ENCODE measurements around the gene EPS8. TPM values are rescaled to one million over a fixed set of nuclear protein-coding genes. Genes with fewer than 3 reads are reported as not detected.

EPS8 gene
- polyA plus RNA-seq, 1 of the 3 experiments (the other 2 are of a cell fraction), result 19.8 TPM

DNA sequence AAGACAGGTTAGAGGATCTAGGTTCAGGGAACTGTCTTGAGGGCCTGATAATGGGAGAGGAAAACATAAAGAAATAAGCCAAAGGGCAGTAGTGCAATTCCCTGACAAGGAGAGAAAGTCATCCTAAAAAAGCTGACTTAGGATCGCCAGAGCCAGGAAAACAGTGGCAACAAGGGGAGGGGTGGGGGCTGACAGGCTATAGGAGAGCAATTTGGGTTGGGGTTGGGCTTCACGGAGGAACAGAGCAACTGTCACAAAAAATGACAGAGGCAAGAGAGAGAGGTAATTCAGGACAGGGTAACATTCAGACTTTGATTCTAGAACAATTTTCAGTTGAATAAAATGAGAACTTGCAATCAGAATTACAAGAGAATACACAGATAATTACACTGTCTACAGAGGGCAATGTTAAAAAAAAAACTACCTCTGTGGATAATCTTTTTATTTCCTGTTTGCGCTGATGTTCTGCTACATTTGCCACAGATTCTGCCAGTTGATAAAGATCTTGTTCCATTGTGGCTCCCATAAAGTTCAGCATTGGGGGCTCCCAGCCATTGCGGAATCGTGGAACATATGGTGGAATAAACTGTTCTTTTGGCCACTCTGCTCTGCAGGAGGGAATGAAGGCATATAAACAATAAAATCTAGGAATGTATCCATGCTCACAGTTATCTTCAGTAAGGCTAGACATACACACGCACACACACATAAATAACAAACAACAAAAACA lies 138.6 kb downstream of the EPS8 start (continued):
- TF ChIP-seq NFIC (IDR thresholded peaks at IDR 0.05; ENCODE audit: borderline replicate concordance), result no peak

DNA sequence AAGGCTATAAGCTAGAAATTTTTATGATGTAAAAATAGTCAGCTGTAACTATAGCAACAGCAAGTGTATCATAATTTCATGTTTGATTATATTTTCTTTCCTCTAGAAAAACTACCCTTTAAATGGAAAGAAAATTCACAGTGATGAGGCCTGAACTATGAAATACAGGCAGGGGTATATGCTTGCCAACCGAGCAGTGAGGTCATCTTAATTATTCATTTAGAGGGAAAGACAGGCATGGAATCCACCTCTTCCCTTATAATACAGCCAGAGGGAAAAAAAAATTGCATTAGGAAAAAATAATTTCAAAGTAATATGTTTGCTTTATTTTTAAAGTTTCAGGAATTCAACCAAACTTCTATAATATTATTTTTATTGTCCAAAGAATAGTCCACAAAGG lies 139.8 kb downstream of the EPS8 start:
- no peak for DNase-seq
- Histone ChIP-seq H3K27me3 (ENCODE audit: insufficient read depth) (no peaks in the 10 kb centered on the region), H3K9me2 (no peaks in the 10 kb centered on the region), H3K27ac (ENCODE audit: low read depth in 2 of 2, low read length in 1 of 2) (no peak overlapping the region), H3K4me3 (ENCODE audit: low read depth in 2 of 2, low read length in 1 of 2) (no peak overlapping the region), H3K4me1 (ENCODE audit: control insufficient read depth in 1 of 2, insufficient read depth in 2 of 2, low read depth in 1 of 2, low read length in 1 of 2) (peaks cover 8 to 18% of the 10 kb centered on the region in 2 experiments; a peak in 3 of 4 replicates), H3K9me3 (no peaks in the 10 kb centered on the region), H3K36me3 (replicated peaks in 1 of 2; ENCODE audit: control insufficient read depth in 1 of 2, insufficient read depth in 2 of 2, low read length in 1 of 2) (peaks cover 2 to 43% of the 10 kb centered on the region in 2 experiments), H2AFZ (ENCODE audit: low read depth) (no peak overlapping the region), H3K79me2 (ENCODE audit: insufficient read depth) (no peaks in the 10 kb centered on the region), H3K4me2 (no peak overlapping the region), H4K20me1 (ENCODE audit: insufficient read depth) (no peaks in the 10 kb centered on the region), H3K9ac (no peak overlapping the region), H3F3A (replicated peaks; ENCODE audit: insufficient read depth) (peaks cover 21% of the 10 kb centered on the region)
- ChIA-PET CTCF (no interaction called here), POLR2A (no interaction called here)
- 59% methylated on average over 1 of the region's 1 CpG for WGBS (ENCODE audit: low lambda C conversion rate)
- no peak for TF ChIP-seq TAF1 (IDR thresholded peaks at IDR 0.05; ENCODE audit: borderline replicate concordance, low read depth, low read length)
- TF ChIP-seq TCF12 (IDR thresholded peaks at IDR 0.05), result no peak
- TF ChIP-seq, protein P1, sequence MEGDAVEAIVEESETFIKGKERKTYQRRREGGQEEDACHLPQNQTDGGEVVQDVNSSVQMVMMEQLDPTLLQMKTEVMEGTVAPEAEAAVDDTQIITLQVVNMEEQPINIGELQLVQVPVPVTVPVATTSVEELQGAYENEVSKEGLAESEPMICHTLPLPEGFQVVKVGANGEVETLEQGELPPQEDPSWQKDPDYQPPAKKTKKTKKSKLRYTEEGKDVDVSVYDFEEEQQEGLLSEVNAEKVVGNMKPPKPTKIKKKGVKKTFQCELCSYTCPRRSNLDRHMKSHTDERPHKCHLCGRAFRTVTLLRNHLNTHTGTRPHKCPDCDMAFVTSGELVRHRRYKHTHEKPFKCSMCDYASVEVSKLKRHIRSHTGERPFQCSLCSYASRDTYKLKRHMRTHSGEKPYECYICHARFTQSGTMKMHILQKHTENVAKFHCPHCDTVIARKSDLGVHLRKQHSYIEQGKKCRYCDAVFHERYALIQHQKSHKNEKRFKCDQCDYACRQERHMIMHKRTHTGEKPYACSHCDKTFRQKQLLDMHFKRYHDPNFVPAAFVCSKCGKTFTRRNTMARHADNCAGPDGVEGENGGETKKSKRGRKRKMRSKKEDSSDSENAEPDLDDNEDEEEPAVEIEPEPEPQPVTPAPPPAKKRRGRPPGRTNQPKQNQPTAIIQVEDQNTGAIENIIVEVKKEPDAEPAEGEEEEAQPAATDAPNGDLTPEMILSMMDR (IDR thresholded peaks at IDR 0.05), result no peak
- TF ChIP-seq FOSL2 (IDR thresholded peaks at IDR 0.05; ENCODE audit: borderline replicate concordance, low read depth), result no peak
- TF ChIP-seq POLR2AphosphoS5 (IDR thresholded peaks at IDR 0.05; ENCODE audit: low read depth, low read length), result no peak
- no peak for TF ChIP-seq ELF1 (IDR thresholded peaks at IDR 0.05)
- TF ChIP-seq FOXM1 (IDR thresholded peaks at IDR 0.05; ENCODE audit: low read depth), result no peak
- TF ChIP-seq EP300 (IDR thresholded peaks at IDR 0.05; ENCODE audit: borderline replicate concordance in 1 of 2, low read depth in 1 of 2, low read length in 1 of 2), result no peak
- TF ChIP-seq, protein P2, sequence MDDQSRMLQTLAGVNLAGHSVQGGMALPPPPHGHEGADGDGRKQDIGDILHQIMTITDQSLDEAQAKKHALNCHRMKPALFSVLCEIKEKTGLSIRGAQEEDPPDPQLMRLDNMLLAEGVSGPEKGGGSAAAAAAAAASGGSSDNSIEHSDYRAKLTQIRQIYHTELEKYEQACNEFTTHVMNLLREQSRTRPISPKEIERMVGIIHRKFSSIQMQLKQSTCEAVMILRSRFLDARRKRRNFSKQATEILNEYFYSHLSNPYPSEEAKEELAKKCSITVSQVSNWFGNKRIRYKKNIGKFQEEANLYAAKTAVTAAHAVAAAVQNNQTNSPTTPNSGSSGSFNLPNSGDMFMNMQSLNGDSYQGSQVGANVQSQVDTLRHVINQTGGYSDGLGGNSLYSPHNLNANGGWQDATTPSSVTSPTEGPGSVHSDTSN (IDR thresholded peaks at IDR 0.05), result no peak
- TF ChIP-seq, protein P3, sequence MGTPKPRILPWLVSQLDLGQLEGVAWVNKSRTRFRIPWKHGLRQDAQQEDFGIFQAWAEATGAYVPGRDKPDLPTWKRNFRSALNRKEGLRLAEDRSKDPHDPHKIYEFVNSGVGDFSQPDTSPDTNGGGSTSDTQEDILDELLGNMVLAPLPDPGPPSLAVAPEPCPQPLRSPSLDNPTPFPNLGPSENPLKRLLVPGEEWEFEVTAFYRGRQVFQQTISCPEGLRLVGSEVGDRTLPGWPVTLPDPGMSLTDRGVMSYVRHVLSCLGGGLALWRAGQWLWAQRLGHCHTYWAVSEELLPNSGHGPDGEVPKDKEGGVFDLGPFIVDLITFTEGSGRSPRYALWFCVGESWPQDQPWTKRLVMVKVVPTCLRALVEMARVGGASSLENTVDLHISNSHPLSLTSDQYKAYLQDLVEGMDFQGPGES (IDR thresholded peaks at IDR 0.05; ENCODE audit: low read depth, low read length), result no peak
- no peak for TF ChIP-seq EZH2phosphoT487 (IDR thresholded peaks at IDR 0.05; ENCODE audit: borderline replicate concordance, low read depth)
- no peak for TF ChIP-seq JUND (IDR thresholded peaks at IDR 0.05)
- TF ChIP-seq, protein P4, sequence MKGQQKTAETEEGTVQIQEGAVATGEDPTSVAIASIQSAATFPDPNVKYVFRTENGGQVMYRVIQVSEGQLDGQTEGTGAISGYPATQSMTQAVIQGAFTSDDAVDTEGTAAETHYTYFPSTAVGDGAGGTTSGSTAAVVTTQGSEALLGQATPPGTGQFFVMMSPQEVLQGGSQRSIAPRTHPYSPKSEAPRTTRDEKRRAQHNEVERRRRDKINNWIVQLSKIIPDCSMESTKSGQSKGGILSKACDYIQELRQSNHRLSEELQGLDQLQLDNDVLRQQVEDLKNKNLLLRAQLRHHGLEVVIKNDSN (IDR thresholded peaks at IDR 0.05; ENCODE audit: borderline replicate concordance, low read depth), result no peak
- TF ChIP-seq SIN3A (IDR thresholded peaks at IDR 0.05; ENCODE audit: borderline replicate concordance, low read depth, low read length), result no peak
- TF ChIP-seq YY1 (IDR thresholded peaks at IDR 0.05; ENCODE audit: low read depth), result no peak
- TF ChIP-seq, protein P5, sequence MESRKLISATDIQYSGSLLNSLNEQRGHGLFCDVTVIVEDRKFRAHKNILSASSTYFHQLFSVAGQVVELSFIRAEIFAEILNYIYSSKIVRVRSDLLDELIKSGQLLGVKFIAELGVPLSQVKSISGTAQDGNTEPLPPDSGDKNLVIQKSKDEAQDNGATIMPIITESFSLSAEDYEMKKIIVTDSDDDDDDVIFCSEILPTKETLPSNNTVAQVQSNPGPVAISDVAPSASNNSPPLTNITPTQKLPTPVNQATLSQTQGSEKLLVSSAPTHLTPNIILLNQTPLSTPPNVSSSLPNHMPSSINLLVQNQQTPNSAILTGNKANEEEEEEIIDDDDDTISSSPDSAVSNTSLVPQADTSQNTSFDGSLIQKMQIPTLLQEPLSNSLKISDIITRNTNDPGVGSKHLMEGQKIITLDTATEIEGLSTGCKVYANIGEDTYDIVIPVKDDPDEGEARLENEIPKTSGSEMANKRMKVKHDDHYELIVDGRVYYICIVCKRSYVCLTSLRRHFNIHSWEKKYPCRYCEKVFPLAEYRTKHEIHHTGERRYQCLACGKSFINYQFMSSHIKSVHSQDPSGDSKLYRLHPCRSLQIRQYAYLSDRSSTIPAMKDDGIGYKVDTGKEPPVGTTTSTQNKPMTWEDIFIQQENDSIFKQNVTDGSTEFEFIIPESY (IDR thresholded peaks at IDR 0.05; ENCODE audit: borderline replicate concordance, low read depth), result no peak
- TF ChIP-seq GABPA (IDR thresholded peaks at IDR 0.05; ENCODE audit: low read depth), result no peak
- no peak for TF ChIP-seq RCOR1 (IDR thresholded peaks at IDR 0.05; ENCODE audit: low read length)
- TF ChIP-seq FOXJ3 (CRISPR knock-in tag; IDR thresholded peaks at IDR 0.05), result no peak
- TF ChIP-seq, protein P6, sequence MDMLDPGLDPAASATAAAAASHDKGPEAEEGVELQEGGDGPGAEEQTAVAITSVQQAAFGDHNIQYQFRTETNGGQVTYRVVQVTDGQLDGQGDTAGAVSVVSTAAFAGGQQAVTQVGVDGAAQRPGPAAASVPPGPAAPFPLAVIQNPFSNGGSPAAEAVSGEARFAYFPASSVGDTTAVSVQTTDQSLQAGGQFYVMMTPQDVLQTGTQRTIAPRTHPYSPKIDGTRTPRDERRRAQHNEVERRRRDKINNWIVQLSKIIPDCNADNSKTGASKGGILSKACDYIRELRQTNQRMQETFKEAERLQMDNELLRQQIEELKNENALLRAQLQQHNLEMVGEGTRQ (IDR thresholded peaks at IDR 0.05; ENCODE audit: borderline replicate concordance, low read depth, low read length), result no peak

Data from SK-N-SH (cell line).